Measurements from ENCODE around the gene CXCL14.

DNA sequence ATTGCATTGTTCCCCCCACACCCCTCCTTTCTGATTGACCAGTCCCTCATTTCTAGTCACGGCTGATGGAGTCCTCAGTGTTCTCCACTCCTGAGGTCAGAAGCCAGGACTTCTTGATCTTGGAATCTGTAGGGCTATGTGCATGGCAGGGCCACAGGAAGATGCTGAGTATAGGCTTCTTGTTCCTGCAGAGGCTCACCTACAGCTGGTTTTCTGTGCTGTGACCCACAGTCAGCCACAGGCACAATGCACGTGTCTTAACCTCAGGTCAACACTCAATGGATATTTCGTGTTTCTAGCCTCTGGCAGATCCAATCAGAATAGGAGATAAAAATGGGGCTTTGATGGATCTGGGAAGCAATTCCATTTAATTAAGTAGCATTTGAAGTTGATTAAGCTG, 14.3 kb upstream of the CXCL14 start:
- no peak for TF ChIP-seq POLR2A (IDR thresholded peaks at IDR 0.05)
- TF ChIP-seq, protein P1, sequence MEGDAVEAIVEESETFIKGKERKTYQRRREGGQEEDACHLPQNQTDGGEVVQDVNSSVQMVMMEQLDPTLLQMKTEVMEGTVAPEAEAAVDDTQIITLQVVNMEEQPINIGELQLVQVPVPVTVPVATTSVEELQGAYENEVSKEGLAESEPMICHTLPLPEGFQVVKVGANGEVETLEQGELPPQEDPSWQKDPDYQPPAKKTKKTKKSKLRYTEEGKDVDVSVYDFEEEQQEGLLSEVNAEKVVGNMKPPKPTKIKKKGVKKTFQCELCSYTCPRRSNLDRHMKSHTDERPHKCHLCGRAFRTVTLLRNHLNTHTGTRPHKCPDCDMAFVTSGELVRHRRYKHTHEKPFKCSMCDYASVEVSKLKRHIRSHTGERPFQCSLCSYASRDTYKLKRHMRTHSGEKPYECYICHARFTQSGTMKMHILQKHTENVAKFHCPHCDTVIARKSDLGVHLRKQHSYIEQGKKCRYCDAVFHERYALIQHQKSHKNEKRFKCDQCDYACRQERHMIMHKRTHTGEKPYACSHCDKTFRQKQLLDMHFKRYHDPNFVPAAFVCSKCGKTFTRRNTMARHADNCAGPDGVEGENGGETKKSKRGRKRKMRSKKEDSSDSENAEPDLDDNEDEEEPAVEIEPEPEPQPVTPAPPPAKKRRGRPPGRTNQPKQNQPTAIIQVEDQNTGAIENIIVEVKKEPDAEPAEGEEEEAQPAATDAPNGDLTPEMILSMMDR (IDR thresholded peaks at IDR 0.05): no peak
- TF ChIP-seq POLR2AphosphoS5 (IDR thresholded peaks at IDR 0.05): no peak
- TF ChIP-seq EP300 (IDR thresholded peaks at IDR 0.05): no peak
